ENCODE results near the gene B3GALT4. TPM values are rescaled to one million over a fixed set of nuclear protein-coding genes. Genes with fewer than 3 reads are reported as not detected.

Gene B3GALT4
- total RNA-seq, 1 experiment from 2014 or later: 0.58 TPM

- Mint-ChIP-seq H3K4me1 (ENCODE audit: insufficient read depth, unreplicated experiment) (peaks cover 31% of the 10 kb centered on the region), H3K27ac (ENCODE audit: low read depth, unreplicated experiment) (peak overlapping the region; percentile 99), H3K36me3 (ENCODE audit: insufficient read depth, unreplicated experiment) (peaks cover 81% of the 10 kb centered on the region), H3K4me3 (ENCODE audit: unreplicated experiment) (peak overlapping the region; percentile 96), H3K27me3 (ENCODE audit: insufficient read depth, unreplicated experiment) (no peaks in the 10 kb centered on the region), H3K9me3 (ENCODE audit: unreplicated experiment) (no peaks in the 10 kb centered on the region)
- BruUV-seq (replicated peaks): no TSS peak
- intact Hi-C loops (cut with micrococcal nuclease): no loop called here
- peak; percentile 87 for DNase-seq (ENCODE audit: unreplicated experiment)
- ChIA-PET POLR2A (interaction anchor here (0.6 to 4.3 kb wide), 24 partner anchors 8 to 1654 kb away, joined by 3 to 84 read pairs (median 4); partner anchors contain the start of genes B3GALT4, PFDN6, RGL2 and RPS18), CTCF (interaction anchor here (0.6 to 3.1 kb wide), 8 partner anchors 12 to 1539 kb away, joined by 3 to 18 read pairs (median 4); partner anchors contain the start of gene RGL2)
- no peak for TF ChIP-seq CTCF (IDR thresholded peaks at IDR 0.05; ENCODE audit: unreplicated experiment)
These were observed 35.6 kb downstream of the B3GALT4 start for GRCh38 chr6:33312361-33313104.

- BruUV-seq (replicated peaks): TSS peak; percentile 24
- TF ChIP-seq CTCF (IDR thresholded peaks at IDR 0.05; ENCODE audit: unreplicated experiment): no peak
- ChIA-PET POLR2A (interaction anchor here (0.5 to 4.3 kb wide), 20 partner anchors 12 to 1655 kb away, joined by 3 to 84 read pairs (median 5); partner anchors contain the start of genes B3GALT4, PFDN6, RGL2 and RPS18), CTCF (interaction anchor here (0.6 to 3.1 kb wide), 6 partner anchors 12 to 267 kb away, joined by 3 to 18 read pairs (median 6); partner anchors contain the start of gene RGL2)
- H3K4me3 Mint-ChIP-seq (ENCODE audit: unreplicated experiment): peak overlapping the region; percentile 96
- peak overlapping the region; percentile 99 for H3K27ac Mint-ChIP-seq (ENCODE audit: low read depth, unreplicated experiment)
- H3K36me3 Mint-ChIP-seq (ENCODE audit: insufficient read depth, unreplicated experiment): peaks cover 81% of the 10 kb centered on the region
- peaks cover 31% of the 10 kb centered on the region for H3K4me1 Mint-ChIP-seq (ENCODE audit: insufficient read depth, unreplicated experiment)
- DNase-seq (ENCODE audit: unreplicated experiment): peak; percentile 30
- H3K27me3 Mint-ChIP-seq (ENCODE audit: insufficient read depth, unreplicated experiment): no peaks in the 10 kb centered on the region
- intact Hi-C loops (cut with micrococcal nuclease): no loop called here
- no peaks in the 10 kb centered on the region for H3K9me3 Mint-ChIP-seq (ENCODE audit: unreplicated experiment)
These were observed 36.3 kb downstream of the B3GALT4 start for GRCh38 chr6:33313105-33313708.

DNA sequence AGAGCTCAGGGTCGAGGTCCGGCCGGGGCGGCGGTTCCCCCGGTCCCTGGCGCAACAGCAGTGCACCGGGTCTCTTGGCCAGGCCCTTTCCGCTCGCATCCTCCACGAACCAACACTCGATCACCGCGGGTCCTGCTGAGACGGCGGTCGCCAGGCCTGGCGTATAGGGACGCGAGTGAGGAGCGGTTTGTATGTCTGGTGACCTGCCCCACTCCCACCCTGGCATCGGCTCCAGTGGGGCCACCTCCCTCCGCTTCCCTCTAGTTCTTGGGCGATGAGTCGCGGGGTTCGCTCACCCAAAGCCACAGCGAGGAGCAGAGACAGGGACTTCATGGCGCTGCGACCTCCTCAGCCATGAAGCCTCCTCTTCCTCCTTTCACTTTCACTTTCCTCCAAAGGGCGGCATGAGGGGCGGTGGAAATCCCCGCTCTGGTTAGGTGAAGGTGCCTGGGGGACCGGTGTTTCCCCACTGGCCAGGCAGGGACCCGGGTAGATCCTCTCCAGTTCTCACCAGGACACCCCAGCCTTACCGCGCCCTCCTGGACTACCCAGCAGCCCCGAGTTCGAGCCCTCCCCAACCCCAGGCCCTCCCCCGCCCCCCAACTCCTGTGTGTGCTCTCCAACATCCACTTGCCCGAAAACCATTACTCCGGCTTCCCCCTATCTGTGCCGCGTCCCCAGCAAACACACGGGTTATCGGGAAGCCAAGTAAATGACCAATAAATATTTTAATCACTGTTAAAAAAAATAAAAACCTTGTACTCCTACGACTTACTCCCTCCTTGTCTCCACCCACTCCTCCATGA is 37.0 kb downstream of the B3GALT4 start, which contains the start of gene TAPBP:
TSS of gene TAPBP (minus strand) at position 370 of the 806 bp plus-strand sequence. CDS start at position 333, 37 bp downstream.
- Mint-ChIP-seq H3K27me3 (ENCODE audit: insufficient read depth, unreplicated experiment) (no peaks in the 10 kb centered on the region), H3K27ac (ENCODE audit: low read depth, unreplicated experiment) (peak within 1 kb of the TSS; percentile 99), H3K4me1 (ENCODE audit: insufficient read depth, unreplicated experiment) (peaks cover 37% of the 10 kb centered on the region), H3K4me3 (ENCODE audit: unreplicated experiment) (peak within 1 kb of the TSS; percentile 96), H3K9me3 (ENCODE audit: unreplicated experiment) (no peaks in the 10 kb centered on the region), H3K36me3 (ENCODE audit: insufficient read depth, unreplicated experiment) (peaks cover 81% of the 10 kb centered on the region)
- intact Hi-C loops (cut with micrococcal nuclease): no loop called here
- ChIA-PET CTCF (interaction anchor here (0.6 to 1.1 kb wide), 3 partner anchors 14 to 267 kb away, joined by 3 to 5 read pairs (median 3); no protein-coding TSS in a partner anchor), POLR2A (interaction anchor here (0.5 to 4.3 kb wide), 12 partner anchors 16 to 1480 kb away, joined by 3 to 84 read pairs (median 8); partner anchors contain the start of genes PFDN6, RGL2, RPS18 and VPS52)
- peak; percentile 74 for DNase-seq (ENCODE audit: unreplicated experiment)
- no peak for TF ChIP-seq CTCF (IDR thresholded peaks at IDR 0.05; ENCODE audit: unreplicated experiment)
- BruUV-seq (replicated peaks): TSS peak; percentile 49

All from MCF 10A (cell line).